HepG2 (cell line): ENCODE measurements around the gene PHF10. TPM values are rescaled to one million over a fixed set of nuclear protein-coding genes. Genes with fewer than 3 reads are reported as not detected.

Experiments used
- AGO1 ChIP-seq: fragments of 200-400 bp; formaldehyde crosslinking; IDR thresholded peaks from 2 replicates; pipeline ENCODE4 v1.6.1; 2017; ENCODE audit warnings: mild to moderate bottlenecking, low read depth, low read length, moderate library complexity; ENCODE audit not compliant: poor library complexity, severe bottlenecking
- AKNA ChIP-seq: sonication (generic); formaldehyde crosslinking; IDR thresholded peaks from 2 replicates; pipeline ENCODE4 v1.4.0; 2020; ENCODE audit warnings: missing genetic modification reagents, borderline replicate concordance
- ARID5B ChIP-seq: IDR thresholded peaks from 2 replicates; pipeline ENCODE4 v1.4.0; 2020; ENCODE audit warnings: mild to moderate bottlenecking, missing genetic modification reagents
- CENPT ChIP-seq: sonication (generic); formaldehyde crosslinking; IDR thresholded peaks from 2 replicates; pipeline ENCODE4 v1.8.0; 2022; ENCODE audit warnings: low read depth, mild to moderate bottlenecking, moderate library complexity, missing genetic modification reagents
- JARID2 ChIP-seq: sonication (generic); formaldehyde crosslinking; IDR thresholded peaks from 2 replicates; pipeline ENCODE4 v1.8.1; 2023; ENCODE audit warnings: missing genetic modification reagents, inconsistent platforms; ENCODE audit not compliant: insufficient replicate concordance
- KDM5A ChIP-seq: fragments of 200-600 bp; sonication (generic); IDR thresholded peaks from 2 replicates; pipeline ENCODE4 v1.7.0; 2018; ENCODE audit warnings: antibody characterized with exemption, mild to moderate bottlenecking, low read length, borderline replicate concordance
- KMT2A ChIP-seq: sonication (generic); formaldehyde crosslinking; IDR thresholded peaks from 2 replicates; pipeline ENCODE4 v1.4.0; 2020; ENCODE audit warnings: missing genetic modification reagents
- NFKBIZ ChIP-seq: IDR thresholded peaks from 2 replicates; pipeline ENCODE4 v1.6.1; 2018; ENCODE audit warnings: missing genetic modification reagents, missing compliant biosample characterization
- PTBP1 ChIP-seq: fragments of 200-400 bp; formaldehyde crosslinking; IDR thresholded peaks from 2 replicates; pipeline ENCODE4 v1.6.1; 2018; ENCODE audit warnings: low read length, low read depth; ENCODE audit not compliant: poor library complexity, severe bottlenecking
- SKI ChIP-seq: fragments of 450-650 bp; IDR thresholded peaks from one replicate; pipeline ENCODE4 v1.6.1; 2018; ENCODE audit warnings: mild to moderate bottlenecking; ENCODE audit not compliant: partially characterized antibody
- ZEB1 ChIP-seq: IDR thresholded peaks from 2 replicates; pipeline ENCODE4 v1.6.1; 2012; ENCODE audit warnings: mild to moderate bottlenecking, low read depth, inconsistent platforms; ENCODE audit not compliant: insufficient replicate concordance
- ZFP62 ChIP-seq: sonication (generic); formaldehyde crosslinking; IDR thresholded peaks from 2 replicates; pipeline ENCODE4 v1.4.0; 2020; ENCODE audit warnings: missing genetic modification reagents
- ZMYM2 ChIP-seq: sonication (generic); formaldehyde crosslinking; IDR thresholded peaks from 2 replicates; pipeline ENCODE4 v1.8.0; 2022; ENCODE audit warnings: mild to moderate bottlenecking, missing genetic modification reagents
- ZNF431 ChIP-seq: sonication (generic); formaldehyde crosslinking; IDR thresholded peaks from 2 replicates; pipeline ENCODE4 v1.9.0; 2022; ENCODE audit warnings: missing genetic modification reagents, low read depth, mild to moderate bottlenecking, borderline replicate concordance
- ZNF549 ChIP-seq: sonication (generic); formaldehyde crosslinking; IDR thresholded peaks from 2 replicates; pipeline ENCODE4 v1.5.0; 2020; ENCODE audit warnings: missing genetic modification reagents
- ZNF552 ChIP-seq: sonication (generic); formaldehyde crosslinking; IDR thresholded peaks from 2 replicates; pipeline ENCODE4 v1.9.0; 2022; ENCODE audit warnings: missing genetic modification reagents, mild to moderate bottlenecking, borderline replicate concordance
- ZNF746 ChIP-seq: sonication (generic); formaldehyde crosslinking; IDR thresholded peaks from 2 replicates; pipeline ENCODE4 v1.8.0; 2022; ENCODE audit warnings: mild to moderate bottlenecking, missing genetic modification reagents
- ZNF770 ChIP-seq: sonication (generic); formaldehyde crosslinking; IDR thresholded peaks from 2 replicates; pipeline ENCODE4 v1.5.0; 2020; ENCODE audit warnings: mild to moderate bottlenecking, missing genetic modification reagents
- polyA plus RNA-seq, 8 experiments: library from polyadenylated mRNA; depleted of rRNA in 3 of 8; stranded (reverse) in 7 of 8; unstranded in 1 of 8; fragments of >200 nt; fragmentation: Illumina TruSeq in 4 of 8; extraction: Trizol in 4 of 8; gene quantifications; 2 replicates each; pipeline versions ENCODE4 v1.2.1 to v1.2.3, GENCODE V29; 2011 to 2016; ENCODE audit warnings: low read depth in 4 of 8, missing spikeins in 1 of 8, mixed read lengths in 1 of 8; ENCODE audit not compliant: insufficient read depth in 1 of 8
- total RNA-seq, 5 experiments: library from RNA; depleted of rRNA; stranded (reverse); fragments of >200 nt; fragmentation: Illumina TruSeq; extraction: Trizol; gene quantifications; 2 replicates each; pipeline ENCODE4 v1.2.3, GENCODE V29; 2016; ENCODE audit warnings: low read depth in 1 of 5

Gene PHF10
- total and polyA plus RNA-seq, 2 of the 13 experiments (the other 11 are each of a cell fraction or from before 2014, with no cell fraction given): 42.1 to 84.1 TPM

GRCh38 chr6:169724494-169725124 is at the start of gene PHF10 (continued):
- TF ChIP-seq AKNA (CRISPR knock-in tag) (0 out of 2 replicates have a peak, but pooled peaks have one; percentile 43), AGO1 (peak; percentile 67), KDM5A (no peak; the same call in 1 of the 2 replicates), ARID5B (CRISPR knock-in tag) (peak; percentile 9; the same call in 1 of the 2 replicates), ZMYM2 (CRISPR knock-in tag) (peak; percentile 74), ZNF770 (CRISPR knock-in tag) (peak; percentile 58; the same call in 1 of the 2 replicates), SKI (no peak), JARID2 (CRISPR knock-in tag) (peak; percentile 41), ZFP62 (no peak), ZEB1 (peak; percentile 31), NFKBIZ (CRISPR knock-in tag) (peak; percentile 15; the same call in 1 of the 2 replicates), ZNF552 (CRISPR knock-in tag) (peak; percentile 90), PTBP1 (peak; percentile 91), ZNF549 (CRISPR knock-in tag) (no peak), CENPT (CRISPR knock-in tag) (peak; percentile 72; the same call in 1 of the 2 replicates), ZNF431 (CRISPR knock-in tag) (no peak), ZNF746 (CRISPR knock-in tag) (peak; percentile 64; the same call in 1 of the 2 replicates), KMT2A (CRISPR knock-in tag) (peak; percentile 62; the same call in 1 of the 2 replicates)
